Gastrocnemius medialis (tissue), 4 donors: ENCODE measurements around the gene ASS1. TPM values are rescaled to one million over a fixed set of nuclear protein-coding genes. Genes with fewer than 3 reads are reported as not detected.

ENCODE experiments used
- ATAC-seq, 2 donors: fragments of 150-250 bp; one replicate each; pipeline ENCODE4 v1.9.1; 2016
- DNase-seq, 2 donors: peaks; one replicate each; pipeline ENCODE4 v3.0.0-alpha.2; 2019
- H3K27ac ChIP-seq, 4 donors: fragments of 200-600 bp; sonication (generic); 1 replicate in 1 of 4; 2 replicates in 3 of 4; pipeline ENCODE4 v1.5.1; 2016 to 2018; ENCODE audit warnings: mild to moderate bottlenecking in 2 of 4, moderate library complexity in 1 of 4
- H3K27me3 ChIP-seq, 3 donors: fragments of 200-600 bp; sonication (generic) in 2 of 3; 1 replicate in 1 of 3; 2 replicates in 2 of 3; pipeline versions ENCODE4 v1.5.1 to v1.6.0; 2016 to 2019; ENCODE audit warnings: mild to moderate bottlenecking in 1 of 3, moderate library complexity in 1 of 3
- H3K36me3 ChIP-seq, 2 donors: fragments of 200-600 bp; sonication (generic) in 1 of 2; one replicate each; pipeline ENCODE4 v1.5.1; 2017 to 2018
- H3K4me1 ChIP-seq, 2 donors: fragments of 200-600 bp; sonication (generic) in 1 of 2; one replicate each; pipeline ENCODE4 v1.5.1; 2016 to 2017; ENCODE audit warnings: mild to moderate bottlenecking in 2 of 2
- H3K4me3 ChIP-seq, 4 donors: fragments of 200-600 bp; sonication (generic) in 3 of 4; 1 replicate in 1 of 4; 2 replicates in 3 of 4; pipeline ENCODE4 v1.5.1; 2016 to 2019; ENCODE audit warnings: mild to moderate bottlenecking in 2 of 4
- H3K9me3 ChIP-seq, 3 donors: fragments of 200-600 bp; sonication (generic) in 2 of 3; 1 replicate in 1 of 3; 2 replicates in 2 of 3; pipeline ENCODE4 v1.5.1; 2016 to 2019
- POLR2A ChIP-seq, 2 donors: fragments of 450-650 bp; IDR thresholded peaks; one replicate each; pipeline ENCODE4 v1.6.1; 2017; ENCODE audit warnings: antibody characterized with exemption in 2 of 2, mild to moderate bottlenecking in 2 of 2, moderate library complexity in 2 of 2
- in situ Hi-C, 4 donors: fragments of 200-750 bp; cut with MboI; loops; one replicate each; pipeline versions ENCODE4 v1.15.0 to v1.8.0; 2017; ENCODE audit warnings: low sequenced_read_pairs in 4 of 4
- intact Hi-C: fragments of 100-400 bp; cut with DNase I; formaldehyde crosslinking; loops from one replicate; pipeline ENCODE4 v1.15.1; 2023; ENCODE audit warnings: low total_unique reads
- total RNA-seq, 4 donors: library from RNA; depleted of rRNA; stranded (reverse); fragments of >200 nt; gene quantifications; one replicate each; pipeline versions ENCODE4 v1.1.0 to v1.2.3, GENCODE V29; 2016
- TF ChIP-seq, protein P1 (sequence below), 5 experiments: fragments of 450-650 bp in 3 of 5; fragments of 200-600 bp in 2 of 5; sonication (generic) in 2 of 5; IDR thresholded peaks in 4 of 5; conservative IDR thresholded peaks in 1 of 5; 1 replicate in 4 of 5; 2 replicates in 1 of 5; pipeline ENCODE4 v1.5.1; 2016 to 2019; ENCODE audit warnings: antibody characterized with exemption in 5 of 5, mild to moderate bottlenecking in 3 of 5, moderate library complexity in 3 of 5

Gene ASS1
- total RNA-seq, 4 donors from 2014 or later, result 44.5 to 83.4 (median 68.5) TPM

GRCh38 chr9:130465383-130466096 lies 20.8 kb downstream of the ASS1 start:
- in situ Hi-C loops, result loop anchor here in 1 of 4 donors (5.0 kb wide), 1 partner anchor 222 kb away; no protein-coding TSS in a partner anchor
- DNase-seq (no peak), ATAC-seq (no peak)
- Histone ChIP-seq H3K9me3 (no peaks in the 10 kb centered on the region), H3K4me1 (no peaks in the 10 kb centered on the region), H3K27ac (no peak overlapping the region), H3K4me3 (no peak overlapping the region), H3K36me3 (no peaks in the 10 kb centered on the region), H3K27me3 (no peaks in the 10 kb centered on the region)
- intact Hi-C loops, result no loop called here
- TF ChIP-seq, protein P1, sequence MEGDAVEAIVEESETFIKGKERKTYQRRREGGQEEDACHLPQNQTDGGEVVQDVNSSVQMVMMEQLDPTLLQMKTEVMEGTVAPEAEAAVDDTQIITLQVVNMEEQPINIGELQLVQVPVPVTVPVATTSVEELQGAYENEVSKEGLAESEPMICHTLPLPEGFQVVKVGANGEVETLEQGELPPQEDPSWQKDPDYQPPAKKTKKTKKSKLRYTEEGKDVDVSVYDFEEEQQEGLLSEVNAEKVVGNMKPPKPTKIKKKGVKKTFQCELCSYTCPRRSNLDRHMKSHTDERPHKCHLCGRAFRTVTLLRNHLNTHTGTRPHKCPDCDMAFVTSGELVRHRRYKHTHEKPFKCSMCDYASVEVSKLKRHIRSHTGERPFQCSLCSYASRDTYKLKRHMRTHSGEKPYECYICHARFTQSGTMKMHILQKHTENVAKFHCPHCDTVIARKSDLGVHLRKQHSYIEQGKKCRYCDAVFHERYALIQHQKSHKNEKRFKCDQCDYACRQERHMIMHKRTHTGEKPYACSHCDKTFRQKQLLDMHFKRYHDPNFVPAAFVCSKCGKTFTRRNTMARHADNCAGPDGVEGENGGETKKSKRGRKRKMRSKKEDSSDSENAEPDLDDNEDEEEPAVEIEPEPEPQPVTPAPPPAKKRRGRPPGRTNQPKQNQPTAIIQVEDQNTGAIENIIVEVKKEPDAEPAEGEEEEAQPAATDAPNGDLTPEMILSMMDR (IDR thresholded peaks at IDR 0.05 in 4 of 5, conservative IDR thresholded peaks at IDR 0.05 in 1 of 5), result no peak
- TF ChIP-seq POLR2A (IDR thresholded peaks at IDR 0.05), result no peak

DNA sequence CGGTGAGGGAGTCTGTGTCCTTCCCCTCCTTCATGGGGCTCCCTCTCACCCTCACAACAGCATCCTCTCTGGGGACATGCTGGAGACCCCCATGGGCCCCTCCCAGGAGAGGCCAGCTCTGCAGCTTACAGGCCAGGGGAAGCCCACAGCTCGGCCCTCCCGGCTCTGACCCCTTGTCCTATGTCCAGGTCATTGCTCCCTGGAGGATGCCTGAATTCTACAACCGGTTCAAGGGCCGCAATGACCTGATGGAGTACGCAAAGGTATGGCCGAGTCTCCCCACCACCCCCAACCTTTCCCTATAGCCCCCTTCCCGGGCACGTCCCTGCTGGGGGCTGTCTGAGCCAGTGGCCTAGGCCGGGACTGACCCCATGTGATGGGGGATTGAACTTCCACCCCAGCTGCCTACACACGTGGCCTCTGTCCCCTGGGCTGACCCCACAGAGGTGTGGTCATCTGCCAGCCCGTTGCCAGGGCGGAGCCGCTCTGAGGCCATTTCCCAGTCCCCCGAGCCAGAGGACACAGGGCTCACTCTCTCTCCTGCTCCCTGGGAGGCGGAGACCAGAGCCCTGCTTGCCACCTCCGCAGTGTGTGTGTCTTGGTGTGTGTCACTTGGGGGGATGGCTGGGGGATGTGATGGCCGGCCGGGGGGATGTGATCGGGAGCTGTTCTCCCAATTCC lies 21.9 kb downstream of the ASS1 start:
- in situ Hi-C loops (loop anchor here in 1 of 4 donors (5.0 kb wide), 1 partner anchor 221 kb away; no protein-coding TSS in a partner anchor), intact Hi-C loops (no loop called here)
- ATAC-seq (no peak), DNase-seq (no peak)
- no peaks in the 10 kb centered on the region for H3K4me1 ChIP-seq
- H3K27me3 ChIP-seq, result no peaks in the 10 kb centered on the region
- H3K9me3 ChIP-seq, result no peaks in the 10 kb centered on the region
- H3K4me3 ChIP-seq, result no peak overlapping the region
- H3K27ac ChIP-seq, result no peak overlapping the region
- TF ChIP-seq POLR2A (IDR thresholded peaks at IDR 0.05), result no peak
- TF ChIP-seq, protein P1 (IDR thresholded peaks at IDR 0.05 in 4 of 5, conservative IDR thresholded peaks at IDR 0.05 in 1 of 5), result no peak
- H3K36me3 ChIP-seq, result no peaks in the 10 kb centered on the region

DNA sequence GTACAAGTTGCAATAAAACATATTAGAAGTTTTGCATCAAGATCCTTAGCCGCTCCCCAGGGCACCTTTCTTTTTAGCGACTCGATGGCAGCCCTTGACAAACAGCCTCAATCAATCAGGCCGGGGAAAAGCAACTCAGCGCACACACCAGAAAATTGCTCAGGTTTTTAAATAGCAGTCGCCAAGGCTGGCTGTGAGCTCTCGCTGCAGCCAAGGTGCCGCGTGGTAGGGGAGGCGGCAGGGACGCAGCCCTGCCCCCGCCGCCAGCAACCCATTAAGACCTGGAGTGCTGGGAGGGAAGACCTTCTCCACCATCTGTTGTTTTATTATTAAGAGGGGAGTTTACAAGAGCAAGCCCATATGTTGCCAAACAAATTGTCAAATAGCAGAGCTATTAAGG lies 22.6 kb downstream of the ASS1 start:
- Histone ChIP-seq H3K27ac (no peak overlapping the region), H3K36me3 (no peaks in the 10 kb centered on the region), H3K27me3 (no peaks in the 10 kb centered on the region), H3K9me3 (no peaks in the 10 kb centered on the region), H3K4me1 (no peaks in the 10 kb centered on the region), H3K4me3 (no peak overlapping the region)
- ATAC-seq (no peak), DNase-seq (no peak)
- in situ Hi-C loops (loop anchor here in 1 of 4 donors (5.0 kb wide), 1 partner anchor 220 kb away; no protein-coding TSS in a partner anchor), intact Hi-C loops (no loop called here)
- no peak for TF ChIP-seq POLR2A (IDR thresholded peaks at IDR 0.05)
- TF ChIP-seq, protein P1 (IDR thresholded peaks at IDR 0.05 in 4 of 5, conservative IDR thresholded peaks at IDR 0.05 in 1 of 5), result no peak

DNA sequence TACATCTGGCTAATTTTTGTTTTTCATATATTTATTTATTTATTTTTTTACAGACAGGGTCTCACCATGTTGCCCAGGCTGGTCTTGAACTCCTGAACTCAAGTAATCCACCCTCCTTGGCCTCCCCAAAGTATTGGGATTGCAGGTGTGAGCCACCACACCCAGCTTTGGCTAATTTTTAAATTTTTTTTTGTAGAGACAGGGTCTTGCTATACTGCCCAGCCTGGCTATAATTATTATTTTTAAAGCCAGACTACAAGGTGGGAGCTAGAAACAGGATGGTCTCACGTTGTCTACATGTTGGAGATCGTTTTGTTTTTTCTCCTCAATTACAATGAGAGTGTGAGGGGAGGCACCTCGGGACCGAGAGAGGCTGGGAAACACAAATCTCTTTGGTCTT lies 23.8 kb downstream of the ASS1 start:
- no peaks in the 10 kb centered on the region for H3K9me3 ChIP-seq
- intact Hi-C loops, result no loop called here
- ATAC-seq, result no peak
- H3K27me3 ChIP-seq, result no peaks in the 10 kb centered on the region
- H3K27ac ChIP-seq, result no peak overlapping the region
- H3K4me3 ChIP-seq, result no peak overlapping the region
- DNase-seq, result no peak
- in situ Hi-C loops, result loop anchor here in 1 of 4 donors (5.0 kb wide), 1 partner anchor 219 kb away; no protein-coding TSS in a partner anchor
- no peak for TF ChIP-seq POLR2A (IDR thresholded peaks at IDR 0.05)
- TF ChIP-seq, protein P1 (IDR thresholded peaks at IDR 0.05 in 4 of 5, conservative IDR thresholded peaks at IDR 0.05 in 1 of 5), result no peak
- H3K36me3 ChIP-seq, result no peaks in the 10 kb centered on the region
- no peaks in the 10 kb centered on the region for H3K4me1 ChIP-seq
